Activated CD8-positive, alpha-beta memory T cell treated with anti-CD3 and anti-CD28 coated beads for 36 hours (primary cell): ENCODE measurements around the gene EFCAB8. TPM values are rescaled to one million over a fixed set of nuclear protein-coding genes. Genes with fewer than 3 reads are reported as not detected.
"Not testable (repeated sequence)": the region's sequence is repeated elsewhere in the genome, so short reads cannot be mapped to it uniquely, and the experiment has no call there.

Experiments used
- CTCF ChIA-PET: fragments of 350-600 bp; sonication (Branson Sonifier 250); formaldehyde crosslinking; loops from one replicate; lab custom pipeline; 2021; ENCODE audit warnings: antibody characterized with exemption; lab: Charles Lee
- POLR2A ChIA-PET: fragments of 350-600 bp; sonication (Branson Sonifier 250); formaldehyde crosslinking; loops from one replicate; lab custom pipeline; 2021; ENCODE audit warnings: antibody characterized with exemption; lab: Charles Lee
- total RNA-seq, 2 experiments: library from RNA; stranded (reverse); gene quantifications; one replicate each; pipeline ENCODE4 v1.2.3, GENCODE V29; 2021

The EFCAB8 gene
- total RNA-seq, 2 experiments from 2014 or later, result 0.21 to 0.94 TPM

DNA sequence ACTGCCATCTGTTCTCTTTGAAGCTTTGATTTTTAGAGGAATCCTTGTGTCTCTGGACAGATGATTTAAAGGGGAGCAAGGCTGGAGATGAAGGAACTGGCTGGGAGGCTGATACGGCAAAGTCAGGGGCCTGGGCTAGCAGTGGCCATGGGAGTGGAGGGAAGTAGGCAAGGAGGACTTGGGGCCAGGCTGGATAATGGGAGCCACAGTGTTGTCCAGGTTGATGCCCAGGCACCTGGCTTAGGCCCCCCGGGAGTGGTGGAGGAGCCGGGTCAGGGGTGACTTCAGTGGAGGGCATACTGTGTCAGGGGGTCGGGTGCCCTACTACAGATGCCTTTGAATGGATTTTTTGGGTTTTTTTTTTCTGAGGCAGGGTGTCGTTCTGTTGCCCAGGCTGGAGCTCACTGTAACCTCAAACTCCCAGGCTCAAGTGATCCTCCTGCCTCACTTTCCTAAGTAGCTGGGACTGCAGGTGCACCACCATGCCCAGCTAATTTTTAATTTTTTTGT is 45.0 kb downstream of the EFCAB8 start:
- CTCF ChIA-PET, result interaction anchor here (1.1 to 2.2 kb wide), 4 partner anchors 8 to 192 kb away, joined by 3 to 9 read pairs (median 5); partner anchors contain the start of gene SUN5
- POLR2A ChIA-PET, result no interaction called here

DNA sequence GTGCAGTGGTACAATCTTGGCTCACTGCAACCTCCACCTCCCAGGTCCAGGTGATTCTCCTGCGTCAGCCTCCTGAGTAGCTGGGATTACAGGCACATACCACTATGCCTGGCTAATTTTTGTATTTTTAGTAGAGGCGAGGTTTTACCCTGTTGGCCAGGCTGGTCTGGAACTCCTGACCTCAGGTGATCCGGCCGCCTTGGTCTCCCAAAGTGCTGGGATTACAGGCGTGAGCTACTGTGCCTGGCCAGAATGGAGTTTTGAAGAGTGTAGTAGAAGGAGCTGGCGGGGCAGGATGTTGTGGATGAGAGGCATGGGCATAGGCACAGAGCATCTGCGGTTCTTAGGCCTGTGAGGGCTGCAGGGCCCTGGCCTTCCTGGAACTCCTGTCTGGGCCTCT is 46.0 kb downstream of the EFCAB8 start:
- CTCF ChIA-PET, result interaction anchor here (0.7 to 2.2 kb wide), 6 partner anchors 9 to 514 kb away, joined by 3 to 9 read pairs (median 4); partner anchors contain the start of gene SUN5

DNA sequence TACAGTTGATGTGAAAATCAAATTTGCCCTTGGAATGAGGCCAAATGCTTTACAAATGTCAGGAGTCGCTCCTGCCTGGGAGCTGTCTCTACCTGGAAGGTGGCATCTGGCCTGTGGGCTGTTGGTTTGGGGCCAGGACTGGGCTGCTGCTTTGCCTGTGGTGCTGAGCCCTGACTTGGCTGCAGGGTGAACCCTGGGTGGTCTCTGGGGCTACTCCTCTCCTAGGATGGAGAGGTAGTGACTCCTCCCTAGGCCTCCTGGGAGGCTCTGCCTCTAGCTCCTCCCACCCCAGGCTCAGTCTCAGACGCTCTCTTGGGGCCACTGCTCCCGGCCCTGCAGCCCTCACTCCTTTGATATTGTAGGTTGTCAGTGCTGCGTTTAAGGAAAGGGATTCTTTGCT is 47.5 kb downstream of the EFCAB8 start:
- POLR2A ChIA-PET, result no interaction called here
- CTCF ChIA-PET, result interaction anchor here (1.3 kb wide), 1 partner anchor 60 kb away, joined by 3 read pairs; no protein-coding TSS in a partner anchor

More for the DNA sequence above, 46.0 kb downstream of the EFCAB8 start:
- POLR2A ChIA-PET, result not testable (repeated sequence)

DNA sequence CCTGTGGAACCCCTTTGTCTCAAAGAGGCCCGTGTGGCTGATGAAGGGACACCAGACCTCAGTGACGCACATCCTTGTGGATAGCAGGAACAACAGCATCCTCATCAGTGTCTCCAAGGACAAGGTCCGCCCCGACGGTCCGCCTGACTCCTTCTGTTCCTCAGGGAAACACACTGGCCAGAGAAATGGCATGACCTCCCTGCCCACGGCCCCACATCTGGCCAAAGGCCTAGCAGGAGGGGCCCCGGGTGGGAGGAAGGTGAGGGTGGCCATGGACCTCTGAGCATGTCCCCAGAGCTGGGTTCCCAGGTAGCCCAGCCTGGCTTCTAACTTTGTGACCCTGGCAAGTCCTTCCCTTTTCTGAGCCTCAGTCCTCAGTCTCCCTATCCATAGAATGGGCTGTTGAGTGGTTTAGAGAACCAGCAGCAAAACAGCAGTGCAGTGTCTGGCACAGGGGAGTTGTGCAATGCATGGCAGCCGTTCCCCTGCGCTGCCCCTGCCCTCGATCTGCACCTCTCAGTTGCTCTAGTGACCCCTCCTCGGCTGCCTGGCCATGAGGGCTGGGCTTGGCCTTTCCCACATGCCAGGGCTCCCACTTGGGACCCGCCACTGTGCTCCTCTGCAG is 48.3 kb downstream of the EFCAB8 start:
- POLR2A ChIA-PET, result no interaction called here
- CTCF ChIA-PET, result no interaction called here

DNA sequence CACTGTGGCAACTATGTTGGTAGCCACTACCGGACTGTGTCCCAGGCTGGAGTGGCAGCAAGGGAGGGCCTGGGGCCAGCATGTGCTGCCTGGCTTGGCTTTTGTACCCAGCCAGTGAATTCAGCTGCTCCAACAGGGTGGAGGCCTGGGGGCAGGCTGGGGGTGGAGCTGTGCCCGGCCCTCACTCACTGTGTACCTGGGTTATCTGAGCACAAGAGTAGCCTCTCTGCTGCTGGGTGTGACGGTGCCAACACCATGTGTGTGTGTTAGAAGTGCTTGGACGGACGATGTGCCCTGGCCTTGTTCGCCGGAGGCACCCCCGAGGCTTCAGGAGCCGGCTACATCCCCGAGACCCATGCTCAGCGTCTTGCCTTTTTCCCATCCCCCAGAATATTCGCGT is 49.2 kb downstream of the EFCAB8 start:
- ChIA-PET CTCF (no interaction called here), POLR2A (no interaction called here)

DNA sequence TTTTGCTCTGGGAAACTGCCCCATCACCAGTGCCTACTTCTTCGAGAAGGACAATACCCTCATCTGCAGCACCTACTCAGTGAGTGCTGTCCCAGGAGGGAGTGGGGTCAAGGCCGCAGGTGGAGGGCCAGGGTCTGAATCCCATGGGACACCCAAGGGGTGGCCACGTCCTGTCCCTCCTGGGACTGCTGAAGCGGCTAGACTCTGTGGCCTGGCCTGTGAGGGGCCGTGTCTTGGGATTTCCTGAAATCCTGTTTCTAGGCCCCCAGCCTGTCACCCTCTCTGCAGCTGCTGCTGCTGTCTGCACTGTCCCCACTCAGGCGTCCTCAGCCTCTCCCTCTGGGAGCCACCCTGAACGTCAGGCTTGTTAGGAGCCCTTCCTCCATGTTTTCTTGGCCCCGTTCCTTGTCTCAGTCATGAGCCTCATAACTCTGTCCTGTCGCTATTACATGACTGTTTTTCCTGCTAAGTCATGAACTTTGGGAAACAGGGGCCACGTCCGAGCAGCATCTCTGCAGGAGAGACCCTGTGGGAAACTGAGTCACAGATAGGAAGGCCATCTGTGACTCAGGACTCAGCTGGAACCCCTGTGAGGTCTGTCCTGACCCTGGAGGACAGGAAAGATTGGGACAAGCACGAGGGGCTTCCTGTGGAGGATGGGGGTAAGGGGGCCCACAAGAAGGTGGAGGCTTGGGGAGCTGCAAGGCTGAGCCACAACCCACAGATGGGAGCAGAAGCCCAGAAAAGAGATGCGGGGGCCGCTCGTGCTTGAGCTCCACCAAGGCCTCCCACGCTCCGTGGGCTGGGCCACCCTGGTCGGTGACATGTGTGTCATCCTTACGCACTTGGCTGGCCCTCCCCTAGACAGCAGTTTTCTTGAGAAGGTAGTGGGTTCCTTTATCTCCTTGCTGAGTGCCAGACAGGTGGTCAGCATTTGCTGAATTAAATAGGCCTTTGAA is 49.9 kb downstream of the EFCAB8 start:
- POLR2A ChIA-PET, result no interaction called here
- CTCF ChIA-PET, result interaction anchor here (0.7 kb wide), 1 partner anchor 37 kb away, joined by 4 read pairs; no protein-coding TSS in a partner anchor

DNA sequence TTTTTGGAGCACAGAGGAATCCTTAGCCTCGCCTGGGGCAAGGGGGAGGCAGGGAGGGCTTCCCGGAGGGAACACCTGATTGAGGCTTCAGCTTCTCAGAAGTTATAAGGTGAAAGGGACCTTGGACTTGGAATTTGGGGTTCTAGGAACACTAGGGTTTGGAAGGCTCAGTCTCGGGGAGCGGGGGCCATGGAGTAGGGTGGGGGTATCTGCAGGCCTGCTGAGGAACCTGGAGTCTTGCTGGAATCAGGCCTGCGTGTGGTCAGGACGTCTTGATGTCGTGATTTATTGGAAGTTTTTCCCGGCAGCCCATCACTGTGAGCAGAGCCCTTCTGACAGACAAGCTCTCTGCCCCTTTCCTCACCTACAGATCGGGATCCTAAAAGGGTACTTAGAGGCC is 50.7 kb downstream of the EFCAB8 start:
- CTCF ChIA-PET, result interaction anchor here (0.7 kb wide), 1 partner anchor 36 kb away, joined by 4 read pairs; no protein-coding TSS in a partner anchor

DNA sequence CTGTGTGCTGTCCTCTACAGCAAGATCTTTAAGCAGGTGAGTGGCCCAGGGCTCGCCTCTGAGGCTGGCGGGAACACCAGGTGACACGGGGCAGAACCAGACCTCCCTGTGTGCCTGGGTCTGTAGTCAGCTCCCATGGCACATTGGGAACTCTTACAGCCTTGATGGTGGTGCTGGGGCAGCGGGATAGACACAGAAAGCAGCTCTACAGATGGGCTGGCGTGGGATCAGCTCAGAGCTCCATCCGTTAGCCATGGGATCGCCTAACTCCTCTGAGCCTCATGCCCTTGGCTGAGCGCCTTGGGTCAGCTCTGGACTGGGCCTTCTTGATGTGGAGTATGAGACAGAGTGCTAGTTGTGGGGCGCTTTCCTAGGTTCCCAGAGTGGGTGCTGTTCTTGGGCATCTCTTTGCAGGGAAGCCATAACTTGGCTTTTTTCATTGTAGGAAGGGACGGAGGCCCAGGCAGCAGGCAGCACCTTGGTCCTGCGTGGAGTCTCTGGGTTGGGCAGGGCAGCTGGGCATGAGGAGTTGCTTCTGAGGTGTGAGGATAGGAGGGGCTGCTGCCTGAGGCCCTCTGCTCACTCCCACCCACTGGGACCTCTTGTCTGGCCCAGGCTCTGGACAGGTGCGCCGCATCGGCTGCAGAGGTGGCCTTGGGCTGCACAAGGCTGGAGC is 51.3 kb downstream of the EFCAB8 start:
- ChIA-PET POLR2A (no interaction called here), CTCF (interaction anchor here (0.7 kb wide), 1 partner anchor 18 kb away, joined by 4 read pairs; no protein-coding TSS in a partner anchor)

More for the DNA sequence above, 50.7 kb downstream of the EFCAB8 start:
- POLR2A ChIA-PET, result no interaction called here

DNA sequence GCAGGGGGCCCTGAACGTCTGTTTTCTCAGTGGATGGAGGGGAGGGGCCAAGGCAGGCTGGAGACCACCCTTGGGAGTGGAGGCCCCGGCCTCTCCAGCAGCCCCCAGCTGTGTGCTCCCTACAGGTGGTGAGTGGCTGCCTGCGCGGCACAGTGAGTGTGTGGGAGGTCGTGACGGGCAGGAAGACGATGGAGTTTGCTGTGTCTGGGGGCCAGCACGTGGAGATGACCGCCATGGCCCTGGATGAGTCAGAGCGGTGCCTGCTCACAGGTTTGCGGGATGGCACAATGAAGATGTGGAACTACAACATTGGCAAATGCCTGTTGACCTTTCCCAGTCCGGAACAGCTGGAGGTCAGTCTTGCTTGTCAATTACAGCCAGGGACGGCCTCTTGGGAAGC is 52.6 kb downstream of the EFCAB8 start:
- CTCF ChIA-PET, result no interaction called here

DNA sequence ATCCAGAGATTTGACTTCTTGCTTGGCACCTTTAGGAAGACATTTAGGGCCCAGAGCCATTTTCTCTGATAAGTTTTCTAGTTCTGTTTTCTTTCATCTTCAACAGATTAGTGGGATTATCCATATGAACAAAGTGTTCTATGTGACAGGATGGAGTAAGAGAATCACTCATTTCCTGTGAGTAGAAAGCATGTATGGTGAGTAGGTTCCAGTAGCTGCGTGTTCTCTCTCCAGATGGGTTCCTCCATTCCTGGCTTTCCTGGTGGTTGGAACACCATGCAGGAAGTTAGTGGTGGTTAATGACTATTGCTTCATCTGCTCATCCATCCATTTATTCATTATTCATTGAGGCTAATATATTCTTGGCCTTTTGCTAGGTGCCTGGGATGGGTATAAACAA is 54.0 kb downstream of the EFCAB8 start:
- POLR2A ChIA-PET, result no interaction called here
- CTCF ChIA-PET, result no interaction called here

More for the DNA sequence above, 52.6 kb downstream of the EFCAB8 start:
- POLR2A ChIA-PET, result no interaction called here

DNA sequence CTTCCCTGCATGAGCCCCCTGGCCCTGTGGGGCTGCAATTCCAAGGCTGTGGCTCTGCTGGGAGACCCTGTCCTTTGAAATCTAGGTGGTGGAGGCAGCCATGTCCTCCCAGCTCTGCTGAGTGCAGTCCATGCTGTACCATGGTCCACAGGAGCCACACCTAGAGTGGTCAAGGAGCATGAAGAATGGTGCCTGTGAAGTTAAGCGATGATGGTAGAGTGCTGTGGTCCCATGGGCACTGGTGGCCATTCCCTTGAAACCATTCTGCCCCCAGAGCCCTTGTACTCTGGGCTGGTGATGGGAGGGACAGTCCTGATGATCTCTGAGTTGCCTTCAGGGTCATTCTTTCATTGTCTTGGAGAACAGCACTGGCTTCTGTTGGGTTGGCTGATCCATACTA is 55.3 kb downstream of the EFCAB8 start:
- CTCF ChIA-PET, result no interaction called here

DNA sequence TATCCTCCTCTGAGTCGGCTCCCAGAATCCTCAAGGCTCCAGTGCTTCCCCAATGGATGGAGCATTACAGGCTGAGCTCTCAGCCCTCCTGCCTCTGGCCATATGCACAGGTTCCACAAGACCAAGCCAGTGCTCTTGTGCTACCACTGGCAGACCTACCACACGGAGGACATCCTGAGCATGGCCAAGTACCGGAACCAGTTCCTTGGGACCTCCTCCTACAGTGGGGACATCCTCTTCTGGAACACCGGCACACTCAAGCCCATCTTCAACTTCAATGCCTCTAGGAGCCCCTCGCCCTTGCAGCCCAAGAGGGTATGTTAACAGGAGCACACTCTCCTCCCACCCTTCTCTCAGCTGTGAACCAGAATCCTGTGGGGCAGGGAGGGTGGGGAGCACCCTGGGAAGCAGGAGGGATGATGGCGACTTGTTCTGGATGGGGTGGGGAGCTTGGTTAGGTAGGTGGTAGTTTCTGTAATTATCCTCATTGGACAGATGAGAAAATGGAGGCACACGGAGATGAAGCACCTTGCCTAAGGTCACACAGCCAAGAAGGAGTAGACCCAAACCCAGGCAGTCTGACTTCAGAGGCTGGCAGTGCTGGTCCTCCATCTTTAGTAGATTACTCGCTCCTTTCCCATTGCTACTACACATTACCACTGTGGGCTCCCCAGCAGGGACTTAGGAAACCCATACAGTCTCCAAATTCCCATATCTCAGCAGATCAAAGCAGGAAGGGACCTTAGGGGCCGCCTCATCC is 58.6 kb downstream of the EFCAB8 start:
- ChIA-PET CTCF (no interaction called here), POLR2A (no interaction called here)

More for the DNA sequence above, 55.3 kb downstream of the EFCAB8 start:
- POLR2A ChIA-PET, result no interaction called here

DNA sequence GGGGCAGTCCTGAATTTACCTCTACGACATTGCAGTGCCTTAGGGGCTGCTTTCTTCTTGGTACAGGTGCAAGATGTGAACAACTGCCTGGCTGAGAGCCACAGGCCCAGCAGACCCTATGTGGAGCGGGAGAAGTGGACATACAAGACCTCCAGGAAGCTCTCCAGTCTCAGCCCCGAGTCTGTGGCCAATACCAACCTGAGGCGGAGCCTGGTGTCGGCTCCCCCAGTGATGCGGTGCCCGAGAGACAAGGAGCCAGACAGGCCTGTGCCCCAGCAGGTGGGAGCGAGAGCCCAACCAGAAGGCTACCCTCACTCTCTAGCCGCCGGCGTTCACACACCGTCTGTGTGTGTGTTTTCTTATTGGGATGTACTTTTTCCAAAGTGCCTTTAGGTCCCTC is 59.6 kb downstream of the EFCAB8 start:
- ChIA-PET CTCF (no interaction called here), POLR2A (no interaction called here)

DNA sequence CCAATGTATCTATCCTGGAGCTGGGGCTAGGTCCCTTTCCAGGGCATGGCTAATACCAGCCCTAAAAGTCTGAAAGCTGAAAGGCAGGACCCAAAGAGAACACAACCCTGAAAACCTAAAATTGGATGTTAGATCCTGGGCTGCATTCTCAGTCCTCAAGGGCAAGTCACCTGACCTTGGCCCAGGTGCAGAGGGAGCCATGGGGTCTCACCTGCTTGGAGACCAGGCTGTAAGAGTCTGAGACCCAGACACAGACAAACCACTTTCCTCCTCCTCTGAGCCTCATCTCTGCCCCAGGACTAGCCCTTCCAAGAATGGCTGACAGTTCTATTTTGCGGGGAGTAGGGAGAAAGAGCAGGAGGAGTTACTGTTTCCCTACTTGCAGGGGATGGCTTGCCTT is 60.0 kb downstream of the EFCAB8 start:
- POLR2A ChIA-PET, result no interaction called here
- CTCF ChIA-PET, result no interaction called here

DNA sequence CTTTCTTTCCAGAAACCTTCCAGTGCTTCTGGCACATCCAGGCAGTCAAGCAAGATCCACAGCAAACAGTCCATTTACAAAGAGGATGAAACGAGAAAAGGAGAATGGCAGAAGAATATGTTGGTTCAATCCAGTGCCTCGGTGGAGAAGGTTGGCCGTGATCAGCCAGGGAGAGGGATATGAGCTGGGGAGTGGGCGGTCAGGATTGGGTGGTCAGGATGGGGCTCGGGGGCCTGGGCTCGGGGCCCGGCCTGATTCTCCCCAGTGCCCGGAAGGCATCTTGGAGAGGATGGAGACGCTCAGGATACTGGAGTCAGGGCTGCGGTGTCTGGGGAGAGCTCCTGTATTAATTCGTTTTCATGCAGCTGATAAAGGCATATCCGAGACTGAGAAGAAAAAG is 61.3 kb downstream of the EFCAB8 start:
- ChIA-PET POLR2A (no interaction called here), CTCF (no interaction called here)

DNA sequence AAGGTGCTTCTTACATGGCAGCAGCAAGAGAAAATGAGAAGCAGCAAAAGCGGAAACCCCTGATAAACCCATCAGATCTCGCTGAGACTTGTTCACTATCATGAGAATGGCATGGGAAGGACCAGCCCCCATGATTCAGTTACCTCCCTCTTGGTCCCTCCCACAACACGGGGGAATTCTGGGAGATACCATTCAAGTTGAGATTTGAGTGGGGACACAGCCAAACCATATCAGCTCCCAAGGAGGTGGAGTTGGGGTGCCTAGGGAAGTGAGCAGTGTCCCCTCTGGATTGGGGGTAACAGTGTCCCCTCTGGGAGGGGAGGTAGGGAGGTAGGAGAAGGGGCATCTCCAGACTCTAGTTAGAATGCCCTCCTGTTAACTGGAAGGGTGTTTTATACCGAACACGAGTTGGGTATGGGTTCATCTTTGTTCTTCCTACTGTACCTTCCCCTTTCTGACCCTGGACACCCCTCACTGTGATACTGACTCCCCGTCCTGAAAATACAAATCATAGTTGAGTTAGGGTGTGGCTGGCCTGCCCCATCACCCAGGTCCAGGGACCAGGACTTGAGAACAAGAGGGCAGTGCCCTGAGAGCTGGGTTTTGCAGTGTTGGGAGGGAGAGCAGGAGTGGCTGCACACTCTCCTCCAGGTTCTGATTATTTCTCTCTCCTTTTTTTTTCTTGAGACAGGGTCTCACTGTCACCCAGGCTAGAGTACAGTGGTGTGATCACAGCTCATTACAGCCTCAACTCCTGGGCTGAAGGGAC is 62.0 kb downstream of the EFCAB8 start:
- CTCF ChIA-PET, result no interaction called here

DNA sequence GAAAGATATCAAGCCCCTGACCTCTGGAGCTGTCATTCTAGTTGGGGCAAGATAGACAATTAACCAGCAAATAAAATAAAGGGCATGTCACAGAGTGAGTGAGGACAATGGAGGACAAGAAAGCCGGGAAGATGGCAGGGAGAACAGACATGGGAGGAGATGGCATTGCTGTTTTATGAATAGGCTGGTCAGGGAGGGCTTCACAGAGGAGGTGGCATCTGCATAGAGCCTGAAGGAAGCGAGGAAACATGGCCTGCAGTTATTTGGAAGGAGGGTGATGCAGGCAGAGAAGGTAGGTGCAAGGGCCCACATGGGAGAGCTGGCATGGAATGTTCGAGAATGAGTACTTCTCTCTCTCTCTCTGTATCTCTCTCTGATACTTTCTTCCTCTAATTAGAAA is 63.7 kb downstream of the EFCAB8 start:
- ChIA-PET POLR2A (no interaction called here), CTCF (interaction anchor here (0.7 to 1.1 kb wide), 2 partner anchors 20 to 23 kb away, joined by 3 read pairs; no protein-coding TSS in a partner anchor)

More for the DNA sequence above, 62.0 kb downstream of the EFCAB8 start:
- POLR2A ChIA-PET, result no interaction called here

DNA sequence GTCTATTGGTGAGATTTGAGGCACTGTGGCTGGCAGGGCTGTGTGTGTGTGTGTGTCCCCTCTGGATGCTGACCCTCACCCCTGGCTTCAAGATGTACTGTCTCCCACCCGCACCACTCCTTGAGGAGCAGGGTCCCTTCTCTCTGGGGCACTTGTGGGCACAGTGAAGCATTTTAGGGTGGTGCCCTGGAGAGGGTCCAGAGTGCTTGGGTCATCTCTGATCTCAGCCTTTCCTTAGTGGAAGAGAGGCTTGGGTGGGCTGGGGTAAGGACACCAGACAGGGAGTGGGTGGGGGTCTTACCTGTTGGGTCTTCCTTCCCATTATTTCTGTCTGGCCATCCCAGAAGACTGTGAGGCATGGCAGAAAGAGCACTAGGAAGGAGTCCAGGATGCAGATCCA is 66.1 kb downstream of the EFCAB8 start:
- POLR2A ChIA-PET, result no interaction called here
- CTCF ChIA-PET, result interaction anchor here (0.6 kb wide), 1 partner anchor 14 kb away, joined by 5 read pairs; no protein-coding TSS in a partner anchor
